HG03575 (cell line): Measurements from ENCODE around the gene INPP4A.

Source experiments
- ATAC-seq: cut with Tn5 transposase; IDR thresholded peaks from one replicate; pipeline ENCODE4 v1.9.1; 2021; ENCODE audit not compliant: unreplicated experiment, insufficient number of reproducible peaks, low FRiP score; ENCODE audit errors: extremely low read depth

The INPP4A gene

DNA sequence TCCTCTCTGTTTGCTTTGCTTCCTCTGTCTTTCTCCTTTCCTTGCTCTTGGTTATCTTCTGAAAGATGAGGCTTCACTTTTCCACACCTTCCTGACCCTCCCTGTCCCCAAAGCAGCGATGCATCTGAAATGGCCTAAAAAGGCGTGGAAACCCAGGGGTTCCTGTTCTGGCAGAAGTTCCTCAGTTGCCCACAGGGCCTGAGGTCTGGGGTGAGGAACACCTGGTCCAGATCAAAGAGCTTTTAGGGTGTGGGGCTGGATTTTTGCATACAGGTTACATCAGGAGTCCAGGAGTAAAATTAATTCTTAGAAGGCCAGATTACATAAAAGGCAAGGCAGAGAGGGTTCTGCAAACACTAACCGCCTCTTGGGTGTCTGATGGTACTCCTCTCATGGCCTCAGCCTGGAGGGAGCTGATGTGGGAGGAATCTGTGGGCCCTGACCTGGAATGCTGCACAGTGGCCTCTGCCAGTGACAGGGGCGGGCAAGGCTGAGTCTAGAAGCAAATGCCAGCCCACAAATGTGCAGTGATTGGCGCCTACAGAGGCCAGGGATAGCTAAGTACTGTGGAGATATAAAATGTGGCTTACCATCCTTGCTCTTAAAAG lies 41.8 kb downstream of the INPP4A start:
- ATAC-seq = no peak

DNA sequence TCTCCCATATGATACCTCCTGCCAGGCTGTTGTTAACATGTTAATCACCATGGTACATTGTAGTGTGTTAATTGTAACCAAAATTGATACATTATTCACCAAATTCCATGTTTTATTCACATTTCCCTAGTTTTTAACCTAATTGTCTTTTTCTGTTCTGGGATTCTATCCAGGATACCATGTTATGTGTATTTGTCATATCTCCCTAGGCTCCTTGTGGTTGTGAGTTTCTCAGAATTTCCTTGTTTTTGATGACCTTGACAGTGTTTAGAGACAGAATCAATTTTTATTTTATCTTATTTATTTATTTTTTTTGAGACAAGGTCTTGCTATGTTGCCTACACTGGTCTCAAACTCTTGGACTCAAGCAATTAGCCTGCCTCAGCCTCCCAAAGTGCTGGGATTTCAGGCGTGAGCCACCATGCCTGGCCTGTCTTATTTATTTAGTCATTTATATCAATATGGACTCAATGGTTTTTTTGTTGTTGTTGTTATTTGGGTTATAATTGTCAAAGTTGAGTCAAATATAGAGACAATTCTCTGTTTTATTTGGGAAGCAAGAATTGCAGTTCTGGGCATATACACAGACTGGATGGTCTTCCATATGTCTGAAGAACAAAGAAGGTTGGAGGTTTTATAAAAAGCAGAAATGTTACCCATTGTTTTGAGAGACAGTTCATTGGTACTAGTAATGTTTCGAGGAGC lies 42.6 kb downstream of the INPP4A start:
- no peak for ATAC-seq

DNA sequence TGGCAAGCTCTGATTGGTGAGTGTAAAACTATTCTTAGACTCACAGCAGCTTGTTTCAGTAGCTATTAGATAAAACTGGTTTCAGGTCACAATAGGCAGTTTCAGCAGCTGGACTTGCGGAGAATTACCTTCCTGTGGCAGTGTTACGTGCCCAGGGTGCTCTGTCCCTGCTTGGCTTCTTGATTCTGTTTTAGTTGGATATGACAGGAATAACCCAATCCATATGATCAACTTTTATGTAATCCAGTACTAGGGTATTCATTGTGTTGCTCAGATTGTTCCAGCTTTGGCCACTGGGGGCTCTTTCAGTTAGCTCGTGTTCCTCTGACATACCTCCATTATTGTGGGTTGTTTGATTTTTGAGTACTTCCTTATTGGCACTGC lies 43.1 kb downstream of the INPP4A start:
- ATAC-seq = peak; percentile 47

DNA sequence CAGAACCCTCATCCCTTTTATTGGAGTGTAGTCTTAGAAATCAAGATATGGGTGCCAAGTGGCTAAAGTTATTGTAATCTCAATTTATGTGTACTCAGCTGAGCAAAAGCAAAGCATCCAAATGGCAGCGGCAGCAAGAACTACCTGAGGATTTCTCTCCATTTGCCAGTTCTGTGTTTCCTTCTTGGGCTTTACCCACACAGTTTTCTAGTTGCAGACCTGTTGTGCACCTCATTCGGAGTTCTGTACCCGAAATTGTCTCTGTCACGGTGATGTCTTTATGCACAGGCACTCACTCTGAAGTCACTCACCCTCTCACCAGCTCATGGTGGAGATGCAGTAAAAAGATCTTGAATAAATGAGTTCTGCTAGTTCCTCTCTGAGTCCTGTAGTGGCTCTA lies 43.6 kb downstream of the INPP4A start:
- ATAC-seq = no peak

DNA sequence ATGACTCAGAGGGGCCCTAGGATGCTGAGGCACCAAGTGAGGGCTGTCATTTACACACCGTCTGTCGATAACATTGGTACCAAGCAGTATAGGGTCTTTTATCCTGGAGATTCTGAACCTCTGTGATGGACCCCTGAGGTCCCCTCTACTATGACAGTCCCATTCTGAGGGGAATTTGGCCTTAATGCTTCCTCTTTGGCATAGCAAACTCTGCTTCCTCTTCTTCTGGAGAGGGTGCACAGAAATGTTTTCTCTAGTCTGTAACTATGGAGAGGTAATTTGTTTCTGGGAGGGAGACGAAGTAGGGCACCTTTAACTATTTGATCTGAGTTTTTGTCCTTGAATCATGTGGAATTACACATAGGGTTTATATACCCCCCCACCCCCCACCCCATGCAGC lies 44.8 kb downstream of the INPP4A start:
- ATAC-seq = no peak

DNA sequence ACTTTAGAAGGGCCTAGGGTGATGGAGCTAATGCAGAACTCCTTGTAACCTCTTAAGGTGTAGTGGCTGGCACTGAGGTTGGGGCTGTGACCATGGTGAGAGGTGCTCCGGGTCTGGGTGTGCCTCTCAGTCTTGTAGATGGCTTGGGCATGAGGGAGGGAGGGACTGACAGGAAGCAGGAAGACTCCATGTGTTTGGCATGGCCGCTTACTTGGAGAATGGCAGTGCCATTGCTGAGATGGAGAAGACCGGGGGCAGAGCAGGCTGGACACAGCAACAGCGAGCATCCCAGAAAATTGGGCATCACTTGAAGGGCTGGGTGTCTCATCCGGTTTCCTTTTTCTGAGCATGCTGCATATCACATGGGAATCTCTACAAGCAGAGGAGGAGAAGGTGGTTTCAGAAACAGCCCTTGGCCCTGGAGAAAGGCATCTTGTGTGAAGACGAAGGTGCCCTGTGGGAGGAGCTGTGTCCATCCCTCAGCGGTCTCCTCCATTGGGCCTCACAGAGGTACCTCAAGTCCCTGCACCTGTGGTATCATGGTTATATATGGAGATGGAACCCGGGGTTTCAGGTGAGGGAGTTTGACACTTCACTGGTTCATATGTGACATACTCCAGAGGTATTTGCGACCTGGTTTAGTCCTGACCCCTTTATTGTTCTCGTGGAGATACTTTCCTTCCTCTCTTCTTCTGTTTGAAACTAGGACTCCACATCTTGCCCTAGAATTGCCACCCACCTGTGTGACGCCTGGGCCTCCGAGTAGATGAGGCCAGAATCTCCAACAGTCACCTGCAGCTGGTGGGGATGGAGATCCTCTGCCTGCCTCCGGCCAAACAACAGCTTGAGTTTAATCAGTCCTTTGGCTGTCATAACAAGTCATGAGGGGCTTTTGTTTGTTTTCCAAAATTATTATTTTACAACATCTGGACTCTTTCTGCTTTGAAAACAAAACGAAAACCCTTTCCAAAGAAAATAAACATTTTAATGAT lies 45.6 kb downstream of the INPP4A start:
- ATAC-seq = no peak

DNA sequence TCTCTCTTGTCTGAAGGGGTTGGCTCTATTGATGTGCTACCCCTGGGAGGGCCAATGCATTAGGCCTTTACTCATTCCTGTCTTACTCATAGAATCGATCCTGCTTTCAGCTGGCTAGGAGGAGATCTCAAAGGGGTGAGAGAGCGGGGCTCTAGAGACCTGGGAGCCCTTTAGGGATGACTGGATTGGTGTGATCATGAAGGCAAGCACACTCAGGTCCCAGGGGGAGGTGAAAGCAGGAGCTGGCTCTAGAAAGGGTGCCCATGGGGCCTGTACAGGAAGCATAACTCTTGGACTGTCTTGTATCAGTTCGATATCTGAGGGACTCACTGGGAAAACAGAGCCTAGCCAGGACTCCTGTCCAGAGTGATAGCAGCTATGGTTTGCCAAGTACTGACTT lies 47.8 kb downstream of the INPP4A start:
- no peak for ATAC-seq

DNA sequence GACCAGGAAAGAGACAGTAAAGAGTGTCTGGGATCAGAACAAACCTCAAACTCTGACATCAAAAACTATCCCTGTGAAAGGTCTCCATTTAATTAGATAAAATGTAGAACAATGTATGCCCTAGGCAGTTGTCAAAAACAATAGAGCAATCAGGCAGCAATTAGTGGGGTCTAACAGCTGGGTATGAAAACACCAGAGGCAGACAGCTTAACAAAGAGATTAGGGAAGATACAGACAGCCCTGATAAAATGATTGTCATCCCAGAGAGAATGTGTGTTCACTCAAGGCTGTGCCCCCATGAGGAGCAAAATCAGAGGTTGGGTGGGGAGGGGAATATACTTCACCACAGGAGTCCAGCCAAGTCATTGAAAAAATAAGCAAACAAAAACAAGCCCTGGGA lies 50.0 kb downstream of the INPP4A start:
- no peak for ATAC-seq

DNA sequence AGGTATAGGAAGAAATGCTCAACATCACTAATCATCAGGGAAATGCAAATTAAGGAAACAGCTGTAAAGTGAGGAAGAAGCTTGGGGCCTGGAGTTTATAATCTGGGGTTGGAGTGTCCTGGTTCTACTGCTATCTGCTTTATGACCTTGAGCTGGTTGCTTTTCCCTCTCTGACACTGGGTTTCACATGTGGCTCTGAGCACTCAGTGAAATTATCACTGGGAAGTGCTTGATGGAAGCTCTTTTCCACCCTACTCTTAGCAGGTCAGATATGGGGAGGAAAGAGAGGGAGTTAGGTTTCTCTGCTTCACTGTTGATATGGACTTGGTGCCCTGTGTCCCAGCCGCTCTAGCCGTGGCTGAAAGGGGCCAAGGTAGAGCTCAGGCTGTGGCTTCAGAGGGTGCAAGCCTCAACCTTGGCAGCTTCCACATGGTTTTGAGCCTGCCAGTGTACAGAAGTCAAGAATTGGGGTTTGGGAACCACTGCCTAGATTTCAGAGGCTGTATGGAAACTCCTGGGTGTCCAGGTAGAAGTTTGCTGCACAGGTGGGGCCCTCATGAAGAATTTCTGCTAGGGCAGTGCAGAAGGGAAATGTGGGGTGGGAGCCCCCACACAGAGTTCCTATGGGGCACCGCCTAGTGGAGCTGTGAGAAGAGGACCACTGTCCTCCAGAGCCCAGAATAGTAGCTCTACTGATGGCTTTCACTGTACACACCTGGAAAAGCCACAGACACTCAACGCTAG lies 52.3 kb downstream of the INPP4A start:
- no peak for ATAC-seq

DNA sequence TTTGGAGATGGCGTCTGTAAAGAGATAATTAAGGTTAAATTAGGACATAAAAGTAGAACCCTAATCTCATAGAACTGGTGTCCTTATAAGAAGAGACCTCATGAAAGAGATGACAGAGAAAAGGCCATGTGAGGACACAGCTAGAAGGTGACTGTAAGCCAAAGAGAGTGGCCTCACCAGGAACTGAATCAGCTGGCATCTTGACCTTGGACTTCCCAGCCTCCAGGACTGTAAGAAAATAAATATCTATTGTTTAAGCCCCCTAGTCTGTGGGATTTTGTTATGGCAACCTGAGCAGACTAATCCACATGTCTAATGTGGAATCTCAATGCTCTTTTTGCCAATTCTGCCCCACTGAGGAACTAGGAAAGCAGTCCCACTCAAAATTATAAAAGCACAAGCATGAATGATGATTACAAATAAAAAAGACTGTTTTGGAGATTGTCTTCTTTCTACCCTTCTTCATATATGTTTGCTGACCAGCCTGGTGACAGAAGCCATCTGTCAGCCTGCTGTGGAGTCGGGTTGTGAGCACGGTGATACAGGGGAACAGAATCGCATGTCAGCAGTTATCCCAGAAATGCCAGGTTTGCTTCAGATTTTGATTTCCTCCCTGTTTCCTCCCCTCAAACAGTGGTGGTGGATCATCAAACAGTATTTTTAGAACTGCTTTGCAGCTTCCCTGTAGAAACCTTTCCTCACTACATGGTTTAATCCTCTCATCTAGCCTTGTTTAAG lies 54.2 kb downstream of the INPP4A start:
- no peak for ATAC-seq

DNA sequence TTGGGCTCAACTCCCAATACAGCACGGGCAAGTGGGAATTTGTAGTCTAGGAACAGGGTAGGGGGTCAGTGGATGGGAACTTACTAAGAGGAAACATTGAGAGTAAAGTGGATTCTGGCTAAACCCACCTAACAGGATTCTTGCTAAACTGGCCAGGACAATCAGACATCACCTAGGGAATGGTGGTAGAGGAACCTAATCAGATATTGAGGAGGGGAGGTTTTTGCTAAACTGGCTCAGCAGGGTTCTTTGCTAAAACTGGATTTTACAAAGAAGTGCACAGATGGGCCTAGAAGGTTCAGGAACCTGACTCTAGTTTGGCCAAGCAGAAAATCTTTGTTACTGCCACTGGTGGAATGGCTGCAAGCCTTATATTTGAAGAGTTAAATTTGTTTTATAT lies 55.9 kb downstream of the INPP4A start:
- no peak for ATAC-seq

DNA sequence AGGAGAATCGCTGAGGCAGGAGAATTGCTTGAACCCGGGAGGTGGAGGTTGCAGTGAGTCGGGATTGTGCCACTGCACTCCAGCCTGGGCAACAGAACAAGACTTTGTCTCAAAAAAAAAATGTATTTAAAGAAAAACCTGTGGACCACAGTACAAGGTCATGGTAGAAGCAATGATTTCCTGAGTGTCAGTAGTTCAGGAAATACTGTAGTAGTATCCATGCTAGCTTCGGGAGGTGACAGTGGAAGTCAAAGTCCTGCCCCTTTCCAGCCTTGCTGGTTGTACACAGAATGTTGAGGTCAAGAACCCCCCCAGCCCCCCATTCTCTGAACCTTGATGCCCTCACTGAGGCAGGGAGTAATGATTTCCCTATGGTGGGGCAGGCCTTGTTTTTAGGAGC lies 56.6 kb downstream of the INPP4A start:
- ATAC-seq = no peak

DNA sequence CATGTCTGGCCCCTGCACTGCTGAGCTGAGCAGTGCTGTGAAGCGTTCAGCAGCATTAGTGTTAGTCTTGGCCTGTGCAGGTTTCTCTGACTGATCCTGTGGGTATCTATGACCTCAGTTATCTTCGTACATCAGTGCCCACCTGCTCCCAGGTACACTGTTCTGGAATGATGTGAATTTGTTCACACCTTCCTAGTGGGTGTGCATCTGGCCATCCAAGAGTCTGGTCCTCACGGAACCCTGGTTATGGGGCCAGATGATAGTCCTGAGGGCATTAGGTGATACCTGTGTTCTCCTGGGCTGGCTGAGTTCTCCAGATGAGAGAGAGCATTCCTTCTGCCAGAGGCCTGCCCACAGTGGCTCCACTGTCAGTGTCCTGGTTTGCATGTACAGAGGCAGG lies 57.2 kb downstream of the INPP4A start:
- ATAC-seq = no peak

DNA sequence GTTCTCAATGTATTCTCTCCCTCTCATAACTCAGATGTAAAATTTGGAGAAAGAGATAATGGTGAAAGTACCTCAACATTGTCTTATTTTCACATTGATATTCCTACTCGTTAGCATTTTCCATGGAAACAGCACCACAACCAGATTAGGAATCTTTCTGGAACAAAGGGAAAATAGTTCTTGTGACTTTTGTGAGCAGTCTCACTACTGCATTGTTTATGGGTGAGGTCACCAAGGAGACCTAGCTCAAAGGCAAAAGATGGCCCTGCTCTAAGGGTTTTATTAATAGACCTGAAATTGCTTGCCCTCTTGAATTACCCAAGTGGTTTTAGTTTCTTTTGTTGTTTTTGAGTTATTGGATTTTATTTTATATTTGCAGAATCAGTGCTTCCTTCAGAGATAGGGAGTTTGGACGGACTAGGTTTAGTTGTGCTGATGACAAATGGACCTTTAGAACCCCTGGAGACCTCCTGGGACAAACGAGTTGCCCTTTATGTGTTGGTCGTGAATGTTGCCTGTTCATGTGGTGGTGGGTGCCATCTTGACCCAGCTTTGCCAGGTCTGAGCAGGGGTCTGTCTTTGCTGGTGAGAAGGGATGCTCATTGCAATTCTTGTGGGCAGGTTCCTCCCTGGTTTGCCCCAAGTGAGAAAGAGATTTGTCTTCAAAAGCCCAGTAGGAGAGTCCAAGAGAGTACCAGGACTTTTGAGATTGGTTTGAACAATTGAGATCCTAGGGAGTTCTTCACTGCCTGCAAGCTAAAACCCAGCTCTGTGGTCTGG lies 58.1 kb downstream of the INPP4A start:
- ATAC-seq = no peak

DNA sequence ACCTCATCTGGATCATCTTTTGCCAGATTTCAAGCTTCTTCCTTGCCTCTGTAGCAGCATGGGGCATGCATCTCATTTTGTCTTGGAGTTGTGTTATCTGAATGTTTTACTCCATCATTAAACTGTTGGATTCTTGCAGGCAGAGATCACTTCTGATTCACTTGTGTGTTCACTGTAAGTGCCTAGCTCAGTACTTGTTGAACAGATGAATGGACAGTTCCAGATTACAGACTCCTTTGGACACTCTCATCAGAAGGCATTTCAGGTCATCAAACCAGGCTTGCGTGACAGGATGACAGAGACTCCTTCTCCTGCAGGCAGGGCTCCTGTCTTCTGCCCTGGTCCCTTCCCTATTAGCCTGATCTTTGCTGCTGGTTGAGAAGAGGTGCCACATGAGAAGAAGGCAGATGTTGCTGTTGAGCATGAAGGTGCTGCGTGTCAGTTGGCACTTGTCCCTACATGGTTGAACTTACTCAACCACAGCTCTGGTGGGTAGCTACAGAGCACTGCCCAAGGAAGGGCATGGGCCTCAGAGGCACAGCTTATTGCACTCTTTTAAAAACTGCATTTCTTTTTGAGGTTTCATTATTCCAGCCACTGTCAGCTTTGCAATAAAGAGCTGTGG lies 58.9 kb downstream of the INPP4A start:
- no peak for ATAC-seq

DNA sequence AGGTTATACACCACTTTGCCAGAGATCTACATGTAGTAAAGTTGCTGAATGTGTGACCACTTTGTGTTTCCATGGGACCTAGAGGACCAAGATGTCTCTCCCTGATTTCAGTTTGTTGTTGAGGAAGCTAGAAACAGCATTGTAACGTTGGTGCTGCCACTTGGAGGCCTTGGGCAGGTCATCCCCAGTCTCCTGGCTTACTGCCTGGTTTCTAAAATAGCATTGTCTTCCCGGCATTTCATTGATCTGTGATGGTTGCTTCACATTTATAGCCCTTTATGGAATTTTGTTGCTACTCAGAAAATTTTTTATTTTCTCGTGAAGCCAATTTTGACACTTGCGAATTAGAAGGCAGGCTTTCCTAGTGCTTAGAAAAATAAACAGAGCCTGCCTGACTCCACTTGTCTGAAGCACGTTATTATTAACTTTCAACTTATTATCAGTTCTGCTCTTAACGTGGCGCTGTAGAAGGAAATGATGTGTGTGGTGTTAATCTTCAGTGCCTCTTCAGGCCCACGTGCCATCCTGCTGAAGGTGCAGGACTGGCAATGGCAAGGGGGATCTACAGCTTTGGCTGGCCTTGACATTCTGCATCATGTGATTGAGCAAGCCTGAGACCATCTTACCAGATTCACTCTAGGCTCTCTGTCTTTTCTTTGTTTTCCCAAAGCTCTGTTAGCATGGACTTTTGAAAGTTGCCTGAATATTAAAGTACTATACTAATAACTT lies 59.9 kb downstream of the INPP4A start:
- ATAC-seq = no peak

DNA sequence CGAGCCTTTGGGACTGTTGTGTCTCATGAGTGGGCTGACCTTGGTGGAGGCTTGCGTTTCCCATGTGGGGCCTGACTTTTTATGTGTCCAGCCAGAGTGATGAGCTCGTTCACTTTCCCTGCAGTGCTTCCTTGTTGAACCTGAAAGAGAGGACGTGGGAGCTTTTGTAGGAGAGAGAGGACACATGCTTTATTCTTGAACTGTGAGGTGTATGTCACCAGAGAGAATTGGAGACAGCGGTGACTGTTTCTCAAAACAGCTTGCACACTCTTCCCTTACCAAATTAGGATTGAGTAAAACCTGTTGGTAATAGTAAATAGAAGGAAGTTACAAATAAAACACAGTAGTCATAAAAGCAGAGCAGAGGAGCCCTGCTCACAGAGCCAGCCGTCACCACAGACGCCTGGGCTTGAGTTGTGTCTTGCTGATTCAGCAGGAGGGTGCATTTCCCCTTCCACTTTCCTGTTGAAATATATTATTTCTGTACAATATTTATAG lies 60.7 kb downstream of the INPP4A start:
- ATAC-seq = no peak
